GM12864 (cell line): ENCODE measurements around the gene ADGRF3.
"Not testable (repeated sequence)": the region's sequence is repeated elsewhere in the genome, so short reads cannot be mapped to it uniquely, and the experiment has no call there.

Source experiments
- DNase-seq: peaks from one replicate; pipeline ENCODE4 v3.0.0-alpha.2; 2011; ENCODE audit warnings: low read depth
- H3K4me3 ChIP-seq: 2 replicates; pipeline ENCODE4 v1.5.1; 2011; ENCODE audit warnings: mild to moderate bottlenecking, low read depth, low read length, control low read depth
- TF ChIP-seq, protein P1 (sequence below): IDR thresholded peaks from 2 replicates; pipeline ENCODE4 v1.5.1; 2011; ENCODE audit warnings: low read depth, mild to moderate bottlenecking, moderate library complexity, low read length, control low read depth, inconsistent platforms; ENCODE audit errors: missing control alignments

ADGRF3 gene

DNA sequence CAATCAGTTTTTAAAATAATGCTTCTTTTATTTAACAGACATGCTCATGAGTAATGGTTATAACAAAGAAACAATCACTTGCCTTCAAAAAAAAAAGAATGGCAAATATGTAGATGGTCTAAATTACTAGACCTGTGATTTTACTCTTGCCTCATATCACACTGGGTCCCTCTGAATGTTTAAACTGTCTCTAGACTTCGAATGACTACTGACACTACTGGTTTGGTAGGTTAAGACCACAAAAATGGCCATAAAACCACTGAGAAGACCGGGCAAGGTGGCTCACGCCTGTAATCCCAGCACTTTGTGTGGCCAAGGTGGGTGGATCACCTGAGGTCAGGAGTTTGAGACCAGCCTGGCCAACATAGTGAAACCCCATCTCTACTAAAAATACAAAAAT lies 5.8 kb downstream of the ADGRF3 start:
- no peak overlapping the region for H3K4me3 ChIP-seq
- TF ChIP-seq, protein P1, sequence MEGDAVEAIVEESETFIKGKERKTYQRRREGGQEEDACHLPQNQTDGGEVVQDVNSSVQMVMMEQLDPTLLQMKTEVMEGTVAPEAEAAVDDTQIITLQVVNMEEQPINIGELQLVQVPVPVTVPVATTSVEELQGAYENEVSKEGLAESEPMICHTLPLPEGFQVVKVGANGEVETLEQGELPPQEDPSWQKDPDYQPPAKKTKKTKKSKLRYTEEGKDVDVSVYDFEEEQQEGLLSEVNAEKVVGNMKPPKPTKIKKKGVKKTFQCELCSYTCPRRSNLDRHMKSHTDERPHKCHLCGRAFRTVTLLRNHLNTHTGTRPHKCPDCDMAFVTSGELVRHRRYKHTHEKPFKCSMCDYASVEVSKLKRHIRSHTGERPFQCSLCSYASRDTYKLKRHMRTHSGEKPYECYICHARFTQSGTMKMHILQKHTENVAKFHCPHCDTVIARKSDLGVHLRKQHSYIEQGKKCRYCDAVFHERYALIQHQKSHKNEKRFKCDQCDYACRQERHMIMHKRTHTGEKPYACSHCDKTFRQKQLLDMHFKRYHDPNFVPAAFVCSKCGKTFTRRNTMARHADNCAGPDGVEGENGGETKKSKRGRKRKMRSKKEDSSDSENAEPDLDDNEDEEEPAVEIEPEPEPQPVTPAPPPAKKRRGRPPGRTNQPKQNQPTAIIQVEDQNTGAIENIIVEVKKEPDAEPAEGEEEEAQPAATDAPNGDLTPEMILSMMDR, result no peak
- DNase-seq, result no peak

DNA sequence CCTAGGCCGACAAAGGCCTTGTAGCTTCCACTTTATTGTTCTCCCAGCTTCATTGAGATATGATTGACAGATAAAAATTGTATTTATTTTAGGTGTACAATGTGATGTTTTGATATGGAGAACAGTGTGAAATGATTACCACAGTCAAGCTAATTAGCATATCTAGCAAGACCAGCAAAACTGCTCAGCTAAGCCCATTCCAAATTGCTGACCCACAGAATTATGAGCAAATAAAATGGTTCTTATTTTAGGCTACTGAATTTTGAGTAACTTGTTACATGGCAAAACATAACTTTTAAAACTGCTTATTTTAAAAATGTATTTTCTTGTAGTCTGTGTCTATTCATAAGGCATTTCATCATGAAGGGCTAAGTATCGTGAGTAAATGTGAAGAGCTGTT lies 9.3 kb downstream of the ADGRF3 start:
- DNase-seq, result no peak
- TF ChIP-seq, protein P1, result no peak
- H3K4me3 ChIP-seq, result no peak overlapping the region

DNA sequence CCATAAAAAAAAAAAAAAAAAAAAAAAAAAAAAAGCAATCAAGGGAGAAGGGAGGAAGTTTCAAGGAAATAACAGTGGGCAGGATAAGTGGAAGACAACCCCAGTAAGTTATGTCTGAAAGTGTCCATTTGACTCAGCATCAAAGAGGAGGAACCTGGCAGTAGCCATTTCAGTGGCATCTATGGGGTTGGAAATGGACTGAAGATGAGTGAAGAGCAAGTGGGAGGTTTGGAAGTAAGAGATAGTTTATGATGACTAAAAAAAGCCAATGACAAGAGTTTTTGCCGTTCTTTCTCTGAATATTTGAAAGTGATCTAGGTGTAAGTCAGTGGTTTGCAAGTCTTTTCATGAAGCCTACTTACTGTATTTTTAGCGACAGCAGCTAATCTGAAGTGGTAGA lies 9.9 kb downstream of the ADGRF3 start:
- DNase-seq, result no peak
- H3K4me3 ChIP-seq, result no peak overlapping the region
- TF ChIP-seq, protein P1, result no peak

DNA sequence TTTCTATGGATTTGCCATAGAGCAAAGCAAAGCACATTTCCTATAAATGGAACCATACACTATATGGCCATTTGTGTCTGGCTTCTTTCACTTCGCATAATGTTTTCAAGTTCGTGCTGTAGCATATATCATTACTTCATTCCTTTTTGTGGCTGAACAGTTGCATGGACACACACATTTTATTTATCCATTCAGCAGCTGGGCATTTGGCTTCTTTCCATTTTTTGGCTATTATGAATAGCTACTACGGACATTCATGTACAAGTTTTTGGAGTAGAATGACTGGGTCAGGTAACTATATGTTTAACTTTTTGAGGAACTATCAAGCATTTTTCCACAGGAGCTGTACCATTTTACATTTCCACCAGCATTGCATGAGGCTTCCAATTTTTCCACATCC lies 11.4 kb downstream of the ADGRF3 start:
- TF ChIP-seq, protein P1, result no peak

DNA sequence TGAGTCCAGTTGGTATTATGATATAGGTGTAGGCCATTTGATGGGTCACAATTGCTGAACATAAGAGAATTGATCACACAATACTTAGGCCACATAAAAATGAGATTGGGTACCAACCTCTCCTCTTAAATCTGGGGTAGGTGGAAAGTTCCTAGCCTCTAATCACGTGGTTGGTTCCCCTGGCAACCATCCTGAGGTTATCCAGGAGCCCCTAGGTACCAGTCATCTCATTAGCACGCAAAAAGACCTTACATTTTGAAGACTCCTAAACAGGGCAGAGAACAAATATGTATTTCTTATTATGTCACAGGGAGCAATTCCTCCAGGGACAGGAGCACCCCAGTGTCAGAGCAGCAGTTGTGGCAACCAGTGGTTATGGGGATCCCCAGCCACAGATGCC lies 13.3 kb downstream of the ADGRF3 start:
- no peak for DNase-seq
- TF ChIP-seq, protein P1, result no peak
- H3K4me3 ChIP-seq, result no peak overlapping the region

More for the DNA sequence above, 11.4 kb downstream of the ADGRF3 start:
- DNase-seq, result no peak
- H3K4me3 ChIP-seq, result no peak overlapping the region

DNA sequence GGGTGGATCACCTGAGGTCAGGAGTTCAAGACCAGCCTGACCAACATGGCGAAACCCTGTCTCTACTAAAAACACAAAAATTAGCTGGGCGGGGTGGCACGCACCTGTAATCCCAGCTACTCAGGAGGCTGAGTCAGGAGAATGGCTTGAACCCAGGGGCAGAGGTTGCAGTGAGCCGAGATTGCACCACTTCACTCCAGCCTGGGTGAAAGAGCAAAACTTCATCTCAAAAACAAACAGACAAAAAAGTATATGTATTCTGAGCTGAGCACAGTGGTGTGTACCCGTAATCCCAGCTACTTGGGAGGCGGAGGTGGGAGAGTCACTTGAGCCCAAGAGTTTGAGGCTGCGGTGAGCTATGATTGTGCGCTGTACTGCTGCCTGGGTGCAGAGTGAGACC lies 15.3 kb downstream of the ADGRF3 start:
- DNase-seq, H3K4me3 ChIP-seq: not testable (repeated sequence)

DNA sequence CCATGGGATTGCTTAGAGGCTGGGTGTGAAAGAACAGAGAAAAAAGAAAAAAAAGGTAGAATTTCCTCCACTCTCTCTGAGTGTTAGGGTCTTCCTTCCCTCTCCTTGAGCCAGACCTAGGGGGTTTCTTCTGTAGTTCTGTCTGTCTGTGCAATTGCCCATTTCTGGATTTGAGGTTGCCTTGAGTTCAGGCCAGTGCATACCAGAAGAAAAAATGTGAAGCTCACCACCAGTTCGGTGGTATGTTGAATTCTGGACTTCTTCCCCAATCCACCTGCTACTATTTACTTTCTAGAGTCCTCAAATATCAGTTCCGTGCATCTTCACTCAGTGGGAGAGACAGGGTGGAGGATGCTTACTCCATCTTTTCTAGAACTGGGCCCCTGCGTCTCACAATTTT lies 16.0 kb downstream of the ADGRF3 start:
- TF ChIP-seq, protein P1, result no peak
- no peak overlapping the region for H3K4me3 ChIP-seq
- no peak for DNase-seq

DNA sequence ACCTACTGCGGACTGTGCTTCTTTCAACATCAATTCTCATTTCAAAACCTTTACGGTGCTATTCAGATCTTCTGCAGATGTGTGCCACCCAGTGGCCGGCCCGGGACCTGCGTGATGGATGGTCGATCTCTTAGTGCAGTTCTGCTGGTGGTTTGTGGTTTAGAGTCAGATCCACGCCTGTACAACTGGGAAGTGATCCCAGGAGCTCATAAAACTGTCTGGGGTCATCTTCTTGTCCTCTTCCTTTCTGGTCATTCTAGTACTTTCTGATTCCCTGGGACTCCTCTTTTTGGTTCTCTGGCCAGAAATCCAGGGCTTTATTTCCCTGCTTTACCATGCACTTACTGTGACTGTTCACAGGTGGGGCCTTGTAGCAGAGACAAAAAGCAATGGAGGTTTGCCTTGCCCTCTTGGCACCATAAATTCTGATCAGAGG lies 16.5 kb downstream of the ADGRF3 start:
- peak; percentile 43 for DNase-seq
- H3K4me3 ChIP-seq, result no peak overlapping the region
- TF ChIP-seq, protein P1, result peak; percentile 93

DNA sequence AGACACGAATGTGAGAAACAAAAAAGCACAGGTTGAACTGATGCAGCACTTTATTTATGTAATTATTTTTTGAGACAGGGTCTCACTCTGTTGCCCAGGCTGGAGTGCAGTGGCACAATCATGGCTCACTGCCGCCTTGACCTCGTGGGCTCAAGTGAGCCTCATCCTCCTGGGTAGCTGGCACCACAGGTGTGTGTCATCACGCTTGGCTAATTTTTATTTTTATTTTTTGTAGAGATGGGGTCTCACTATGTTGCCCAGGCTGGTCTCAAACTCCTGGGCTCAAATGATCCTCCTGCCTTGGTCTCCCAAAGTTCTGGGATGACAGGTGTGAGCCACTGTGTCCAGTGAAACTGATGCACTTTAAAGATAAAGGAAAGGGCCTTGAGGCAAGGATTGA lies 17.5 kb downstream of the ADGRF3 start:
- DNase-seq, H3K4me3 ChIP-seq: not testable (repeated sequence)
